A549 (cell line): Measurements from ENCODE around the gene TMEM273. TPM values are rescaled to one million over a fixed set of nuclear protein-coding genes. Genes with fewer than 3 reads are reported as not detected.

Experiments used
- ATAC-seq, 2 experiments: fragments of 200-7000 bp in 1 of 2; fragments of >200 bp in 1 of 2; cut with Nextera tagmentation in 1 of 2; cut with Tn5 transposase in 1 of 2; 3 replicates each; pipeline versions ENCODE4 v1.8.0 to v1.9.1; 2018 to 2020; ENCODE audit warnings: mild to moderate bottlenecking in 1 of 2, moderate library complexity in 1 of 2
- CTCF ChIA-PET: fragments of 300-600 bp; sonication (Branson Sonifier 250); formaldehyde crosslinking; extraction: SDS; loops from one replicate; lab custom pipeline; 2021; ENCODE audit warnings: antibody characterized with exemption, inconsistent platforms; lab: Yijun Ruan, JAX
- POLR2A ChIA-PET: fragments of 350-600 bp; formaldehyde crosslinking; extraction: SDS; loops from one replicate; lab custom pipeline; 2021; ENCODE audit warnings: antibody characterized with exemption, inconsistent platforms; lab: Yijun Ruan, JAX
- DNase-seq, 2 experiments: peaks; one replicate each; pipeline versions ENCODE4 v3.0.0 to v3.0.0-alpha.2; 2011 to 2016; ENCODE audit warnings: low read depth in 1 of 2, low spot score in 1 of 2
- FAIRE-seq: peaks from 2 replicates; lab custom pipeline; 2011; peaks lifted over from hg19 to GRCh38; lab: Jason Lieb, UNC
- H3K27ac ChIP-seq, 2 experiments: fragments of >200 bp; sonication (Bioruptor Twin); formaldehyde crosslinking; 3 replicates each; pipeline ENCODE4 v1.5.1; 2016 to 2017
- H3K4me1 ChIP-seq: fragments of >200 bp; sonication (Bioruptor Twin); formaldehyde crosslinking; 3 replicates; pipeline ENCODE4 v1.6.1; 2016
- H3K4me2 ChIP-seq: fragments of >200 bp; sonication (Bioruptor Twin); formaldehyde crosslinking; 3 replicates; pipeline ENCODE4 v1.6.1; 2016
- H3K4me3 ChIP-seq: fragments of >200 bp; sonication (Bioruptor Twin); formaldehyde crosslinking; 3 replicates; pipeline ENCODE4 v1.5.1; 2016
- H3K9me3 ChIP-seq: fragments of >200 bp; sonication (Bioruptor Twin); formaldehyde crosslinking; 3 replicates; pipeline ENCODE4 v1.6.1; 2016
- BCL3 ChIP-seq: fragments of >200 bp; sonication (Bioruptor Twin); formaldehyde crosslinking; IDR thresholded peaks from 3 replicates; pipeline ENCODE4 v1.6.1; 2016
- BHLHE40 ChIP-seq: IDR thresholded peaks from 2 replicates; pipeline ENCODE4 v1.6.1; 2012; ENCODE audit warnings: low read depth, low read length, inconsistent platforms
- CBX2 ChIP-seq: fragments of 200-600 bp; sonication (generic); IDR thresholded peaks from 2 replicates; pipeline ENCODE4 v1.6.1; 2016; ENCODE audit warnings: low read depth, mild to moderate bottlenecking, borderline replicate concordance
- CHD4 ChIP-seq: fragments of 200-600 bp; sonication (generic); IDR thresholded peaks from 2 replicates; pipeline ENCODE4 v1.6.1; 2016; ENCODE audit warnings: antibody characterized with exemption, mild to moderate bottlenecking, borderline replicate concordance
- CTCF ChIP-seq: fragments of >200 bp; sonication (Bioruptor Twin); formaldehyde crosslinking; IDR thresholded peaks from 3 replicates; pipeline ENCODE4 v1.5.1; 2016
- EHF ChIP-seq: fragments of 250-450 bp; sonication (Bioruptor Pico); IDR thresholded peaks from 2 replicates; pipeline ENCODE4 v1.5.0; 2020; ENCODE audit warnings: mild to moderate bottlenecking
- ELK1 ChIP-seq: fragments of 150-350 bp; IDR thresholded peaks from 2 replicates; pipeline ENCODE4 v1.6.1; 2014; ENCODE audit warnings: low read depth, mild to moderate bottlenecking, low read length
- EP300 ChIP-seq, 2 experiments: fragments of >200 bp; sonication (Bioruptor Twin); formaldehyde crosslinking; IDR thresholded peaks; 2 replicates in 1 of 2; 3 replicates in 1 of 2; pipeline ENCODE4 v1.6.1; 2016 to 2017
- ESRRA ChIP-seq: fragments of 150-350 bp; IDR thresholded peaks from 2 replicates; pipeline ENCODE4 v1.6.1; 2014; ENCODE audit warnings: mild to moderate bottlenecking, low read length, borderline replicate concordance
- FOSL2 ChIP-seq, 2 experiments: fragments of 450-650 bp in 1 of 2; fragments of >200 bp in 1 of 2; sonication (Bioruptor Twin) in 1 of 2; formaldehyde crosslinking; IDR thresholded peaks; 2 replicates each; pipeline versions ENCODE4 v1.5.0 to v1.6.1; 2016 to 2020; ENCODE audit warnings: mild to moderate bottlenecking in 1 of 2, moderate library complexity in 1 of 2
- FOXS1 ChIP-seq: fragments of 250-450 bp; sonication (Bioruptor Pico); IDR thresholded peaks from 2 replicates; pipeline ENCODE4 v1.5.0; 2020; ENCODE audit warnings: mild to moderate bottlenecking, moderate library complexity
- GATA3 ChIP-seq: IDR thresholded peaks from 2 replicates; pipeline ENCODE4 v1.6.1; 2012; ENCODE audit warnings: borderline replicate concordance
- HOXA7 ChIP-seq: fragments of 250-450 bp; sonication (Bioruptor Pico); IDR thresholded peaks from 2 replicates; pipeline ENCODE4 v1.5.0; 2020; ENCODE audit warnings: mild to moderate bottlenecking, moderate library complexity
- HOXB13 ChIP-seq: fragments of 250-450 bp; sonication (Bioruptor Pico); IDR thresholded peaks from 2 replicates; pipeline ENCODE4 v1.5.0; 2020; ENCODE audit warnings: low read depth, mild to moderate bottlenecking, moderate library complexity
- JUN ChIP-seq, 2 experiments: fragments of >200 bp; sonication (Bioruptor Twin); formaldehyde crosslinking; IDR thresholded peaks; 2 replicates in 1 of 2; 3 replicates in 1 of 2; pipeline ENCODE4 v1.6.1; 2016 to 2017
- MYC ChIP-seq: IDR thresholded peaks from 2 replicates; pipeline ENCODE4 v1.6.1; 2012; ENCODE audit warnings: mild to moderate bottlenecking, inconsistent platforms, low read length, improper control_type of control experiment, borderline replicate concordance
- NPAS2 ChIP-seq: fragments of 250-450 bp; sonication (Bioruptor Pico); IDR thresholded peaks from 2 replicates; pipeline ENCODE4 v1.8.0; 2022; ENCODE audit warnings: mild to moderate bottlenecking, moderate library complexity, borderline replicate concordance
- NR3C1 ChIP-seq: fragments of >200 bp; sonication (Bioruptor Twin); formaldehyde crosslinking; IDR thresholded peaks from 3 replicates; pipeline ENCODE4 v1.6.1; 2017
- PHF8 ChIP-seq: fragments of 200-600 bp; sonication (generic); IDR thresholded peaks from 2 replicates; pipeline ENCODE4 v1.6.1; 2016; ENCODE audit warnings: low read depth, mild to moderate bottlenecking, antibody characterized with exemption, moderate library complexity, borderline replicate concordance
- POLR2A ChIP-seq: IDR thresholded peaks from 2 replicates; pipeline ENCODE4 v1.6.1; 2012; ENCODE audit warnings: mild to moderate bottlenecking, low read length
- POLR2AphosphoS2 ChIP-seq: conservative IDR thresholded peaks from 2 replicates; pipeline ENCODE4 v1.6.1; 2012; ENCODE audit warnings: low read length, improper control_type of control experiment, inconsistent platforms
- RARB ChIP-seq: fragments of 250-450 bp; sonication (Bioruptor Pico); IDR thresholded peaks from 2 replicates; pipeline ENCODE4 v1.8.0; 2021; ENCODE audit warnings: mild to moderate bottlenecking, moderate library complexity
- RNF2 ChIP-seq: fragments of 200-600 bp; sonication (generic); IDR thresholded peaks from 2 replicates; pipeline ENCODE4 v1.6.1; 2016; ENCODE audit warnings: low read depth, mild to moderate bottlenecking, antibody characterized with exemption, moderate library complexity, borderline replicate concordance
- SMC3 ChIP-seq: fragments of >200 bp; sonication (Bioruptor Twin); formaldehyde crosslinking; IDR thresholded peaks from 3 replicates; pipeline ENCODE4 v1.6.1; 2018; ENCODE audit warnings: inconsistent platforms
- TP53 ChIP-seq: fragments of 250-450 bp; sonication (Bioruptor Pico); IDR thresholded peaks from 2 replicates; pipeline ENCODE4 v1.5.0; 2021; ENCODE audit warnings: mild to moderate bottlenecking, moderate library complexity
- ZC3H11A ChIP-seq: fragments of 450-650 bp; IDR thresholded peaks from 2 replicates; pipeline ENCODE4 v1.6.1; 2014; ENCODE audit warnings: antibody characterized with exemption, mild to moderate bottlenecking
- ZNF302 ChIP-seq: fragments of 250-450 bp; sonication (Bioruptor Pico); IDR thresholded peaks from 2 replicates; pipeline ENCODE4 v1.9.0; 2021; ENCODE audit warnings: inconsistent platforms, mild to moderate bottlenecking, moderate library complexity
- WGBS: methylation state at CpG from one replicate; pipeline ENCODE4 v1.1.6; 2017; ENCODE audit errors: missing lambda C conversion rate; 5-methylcytosine and 5-hydroxymethylcytosine counted together
- polyA plus RNA-seq, 4 experiments: library from polyadenylated mRNA; depleted of rRNA in 3 of 4; stranded (reverse); fragments of >200 nt; fragmentation: RNase III in 1 of 4; extraction: RNeasy Plus Mini Kit Qiagen cat#74134 plus additional on column Dnase treatment in 1 of 4; gene quantifications; 2 replicates in 3 of 4; 3 replicates in 1 of 4; pipeline ENCODE4 v1.2.3, GENCODE V29; 2011 to 2017
- TF ChIP-seq, protein P1 (sequence below): fragments of >200 bp; sonication (Bioruptor Twin); formaldehyde crosslinking; IDR thresholded peaks from 2 replicates; pipeline ENCODE4 v1.6.1; 2016

TMEM273 gene
- polyA plus RNA-seq, 2 of the 4 experiments (the other 2 are of a cell fraction), result not detected

DNA sequence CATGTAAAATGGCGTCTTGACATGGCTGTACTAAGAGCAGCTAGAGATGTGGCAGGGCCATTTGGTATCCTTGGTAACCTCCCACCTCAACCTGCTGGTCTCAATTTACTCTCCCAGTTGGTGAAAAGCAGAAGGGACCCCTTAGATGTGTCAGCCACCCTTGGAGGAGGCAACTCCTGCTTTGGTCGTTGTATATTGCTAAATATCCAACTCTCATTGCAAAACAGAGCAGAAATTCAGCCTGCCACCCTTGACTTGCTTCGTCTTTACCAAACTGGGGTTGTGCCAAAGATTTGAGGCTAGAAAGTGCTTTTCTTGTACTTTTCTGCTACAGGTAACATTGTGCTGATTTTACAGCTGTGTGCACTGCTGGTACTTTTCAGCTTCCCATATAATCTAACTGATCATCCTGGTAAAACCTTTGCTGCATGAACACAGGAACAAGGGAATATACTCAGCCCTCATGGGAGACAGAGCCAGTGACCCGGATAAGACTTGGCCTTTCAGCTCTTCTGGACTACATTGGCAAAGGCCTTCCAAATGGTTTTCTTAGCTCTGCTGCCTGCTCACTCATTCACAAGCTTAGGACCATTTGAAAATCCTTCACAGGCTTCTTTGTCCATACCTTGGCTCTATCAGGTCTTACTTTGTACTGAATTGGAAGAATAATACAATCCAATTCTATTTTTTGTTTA lies 70.7 kb downstream of the TMEM273 start:
- H3K4me3 ChIP-seq, result no peak overlapping the region
- FAIRE-seq, result no peak
- no peaks in the 10 kb centered on the region for H3K9me3 ChIP-seq
- ChIA-PET CTCF (interaction anchor here (0.8 to 1.3 kb wide), 3 partner anchors 11 to 461 kb away, joined by 3 to 5 read pairs (median 3); no protein-coding TSS in a partner anchor), POLR2A (no interaction called here)
- DNase-seq, result no peak
- no peak for TF ChIP-seq TP53 (CRISPR knock-in tag)
- no peak overlapping the region for H3K4me2 ChIP-seq
- H3K4me1 ChIP-seq, result no peaks in the 10 kb centered on the region
- no peak overlapping the region for H3K27ac ChIP-seq
- WGBS, result 51% methylated on average over 4 of the region's 4 CpGs
- ATAC-seq, result no peak

GRCh38 chr10:49116509-49117375 lies 71.4 kb downstream of the TMEM273 start:
- Histone ChIP-seq H3K27ac (no peak overlapping the region), H3K4me3 (no peak overlapping the region), H3K9me3 (no peaks in the 10 kb centered on the region), H3K4me1 (no peaks in the 10 kb centered on the region), H3K4me2 (no peak overlapping the region)
- DNase-seq, result no peak
- ChIA-PET CTCF (no interaction called here), POLR2A (no interaction called here)
- TF ChIP-seq ZNF302 (CRISPR knock-in tag) (no peak), EP300 (IDR thresholded peaks at IDR 0.05) (no peak), NR3C1 (no peak), SMC3 (no peak), RARB (CRISPR knock-in tag) (no peak), BCL3 (no peak), ZC3H11A (no peak), ESRRA (no peak), CHD4 (no peak), EHF (CRISPR knock-in tag) (no peak)
- TF ChIP-seq, protein P1, sequence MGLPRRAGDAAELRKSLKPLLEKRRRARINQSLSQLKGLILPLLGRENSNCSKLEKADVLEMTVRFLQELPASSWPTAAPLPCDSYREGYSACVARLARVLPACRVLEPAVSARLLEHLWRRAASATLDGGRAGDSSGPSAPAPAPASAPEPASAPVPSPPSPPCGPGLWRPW, result no peak
- ATAC-seq, result no peak
- WGBS, result 60% methylated on average over 5 of the region's 5 CpGs
- FAIRE-seq, result no peak

DNA sequence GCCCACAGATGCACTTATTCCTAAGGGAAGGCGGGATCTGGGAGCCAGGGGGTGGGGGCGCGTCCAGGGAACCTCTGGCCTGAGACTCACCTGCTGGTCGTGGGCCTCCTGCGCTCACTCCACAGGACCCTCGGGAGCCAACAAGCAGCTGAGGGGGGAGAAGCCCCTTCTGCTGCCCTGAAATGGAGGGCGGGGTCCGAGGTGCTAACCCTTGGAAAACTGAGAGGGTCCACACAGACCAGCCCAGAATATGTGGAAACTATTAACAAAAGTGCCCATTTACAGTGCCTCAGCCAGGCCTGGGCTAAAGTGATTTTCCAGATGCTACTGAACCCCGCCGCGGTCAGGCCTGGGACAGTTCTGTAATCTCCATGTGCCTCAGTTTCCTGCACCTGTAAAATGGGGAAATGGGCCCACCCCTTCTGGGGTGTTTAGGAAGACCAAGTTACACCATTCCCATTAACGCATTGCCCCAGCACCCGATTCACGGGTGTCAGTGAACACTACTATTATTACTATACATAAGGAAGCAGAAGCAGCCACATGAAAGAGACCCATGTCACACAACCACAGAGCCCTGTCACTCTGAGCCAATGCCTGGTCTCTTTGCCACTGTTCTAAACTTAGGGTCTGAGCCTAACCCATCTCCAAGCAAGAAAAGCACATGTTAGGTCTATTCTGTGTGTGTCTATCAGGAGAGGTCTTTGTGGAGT lies 72.2 kb downstream of the TMEM273 start:
- Histone ChIP-seq H3K4me2 (peak overlapping the region; percentile 96), H3K27ac (peak overlapping the region in 1 of 2 experiments; percentile 81; a peak in 2 of 6 replicates), H3K4me1 (no peaks in the 10 kb centered on the region)
- no peak for FAIRE-seq
- TF ChIP-seq HOXA7 (CRISPR knock-in tag) (no peak), RNF2 (no peak), PHF8 (no peak), BHLHE40 (no peak), POLR2A (no peak), NPAS2 (CRISPR knock-in tag) (no peak), HOXB13 (CRISPR knock-in tag) (no peak), CBX2 (no peak), MYC (no peak), FOSL2 (IDR thresholded peaks at IDR 0.05) (no peak), FOSL2 (CRISPR knock-in tag; IDR thresholded peaks at IDR 0.05) (no peak), ELK1 (no peak), JUN (IDR thresholded peaks at IDR 0.05) (no peak), GATA3 (no peak), CTCF (no peak), POLR2AphosphoS2 (no peak), FOXS1 (CRISPR knock-in tag) (no peak)
- TF ChIP-seq, all 56 proteins: peak for 0
- ATAC-seq (no peak), DNase-seq (no peak)
- Histone ChIP-seq H3K9me3 (no peaks in the 10 kb centered on the region), H3K4me3 (peak overlapping the region; percentile 58)
- CTCF ChIA-PET, result no interaction called here
- 81% methylated on average over 14 of the region's 14 CpGs for WGBS
- POLR2A ChIA-PET, result no interaction called here
